GM23338 (cell line): ENCODE measurements around the gene CNTNAP3.
"Not testable (repeated sequence)": the region's sequence is repeated elsewhere in the genome, so short reads cannot be mapped to it uniquely, and the experiment has no call there.

Experiments used
- CREB1 ChIP-seq: fragments of 250-450 bp; sonication (Bioruptor Pico); IDR thresholded peaks from 2 replicates; pipeline ENCODE4 v1.5.0; 2020; ENCODE audit warnings: low read depth, mild to moderate bottlenecking, moderate library complexity
- CTCF ChIP-seq, 2 experiments: fragments of 200-600 bp in 1 of 2; sonication (generic) in 1 of 2; conservative IDR thresholded peaks; 2 replicates each; pipeline versions ENCODE4 v1.5.1 to v1.6.1; 2016 to 2017; ENCODE audit warnings: antibody characterized with exemption in 2 of 2, low read depth in 2 of 2, mild to moderate bottlenecking in 2 of 2, moderate library complexity in 1 of 2
- POLR2AphosphoS5 ChIP-seq: IDR thresholded peaks from 2 replicates; pipeline ENCODE4 v1.6.1; 2016; ENCODE audit warnings: antibody characterized with exemption, low read depth
- TF ChIP-seq, protein P1 (sequence below): IDR thresholded peaks from one replicate; pipeline ENCODE4 v1.6.1; 2018; ENCODE audit warnings: antibody characterized with exemption; ENCODE audit not compliant: unreplicated experiment

- TF ChIP-seq CTCF (conservative IDR thresholded peaks at IDR 0.05; ENCODE audit: low read depth in 2 of 2); CREB1 (CRISPR knock-in tag); POLR2AphosphoS5: not testable (repeated sequence)
- TF ChIP-seq, protein P1, sequence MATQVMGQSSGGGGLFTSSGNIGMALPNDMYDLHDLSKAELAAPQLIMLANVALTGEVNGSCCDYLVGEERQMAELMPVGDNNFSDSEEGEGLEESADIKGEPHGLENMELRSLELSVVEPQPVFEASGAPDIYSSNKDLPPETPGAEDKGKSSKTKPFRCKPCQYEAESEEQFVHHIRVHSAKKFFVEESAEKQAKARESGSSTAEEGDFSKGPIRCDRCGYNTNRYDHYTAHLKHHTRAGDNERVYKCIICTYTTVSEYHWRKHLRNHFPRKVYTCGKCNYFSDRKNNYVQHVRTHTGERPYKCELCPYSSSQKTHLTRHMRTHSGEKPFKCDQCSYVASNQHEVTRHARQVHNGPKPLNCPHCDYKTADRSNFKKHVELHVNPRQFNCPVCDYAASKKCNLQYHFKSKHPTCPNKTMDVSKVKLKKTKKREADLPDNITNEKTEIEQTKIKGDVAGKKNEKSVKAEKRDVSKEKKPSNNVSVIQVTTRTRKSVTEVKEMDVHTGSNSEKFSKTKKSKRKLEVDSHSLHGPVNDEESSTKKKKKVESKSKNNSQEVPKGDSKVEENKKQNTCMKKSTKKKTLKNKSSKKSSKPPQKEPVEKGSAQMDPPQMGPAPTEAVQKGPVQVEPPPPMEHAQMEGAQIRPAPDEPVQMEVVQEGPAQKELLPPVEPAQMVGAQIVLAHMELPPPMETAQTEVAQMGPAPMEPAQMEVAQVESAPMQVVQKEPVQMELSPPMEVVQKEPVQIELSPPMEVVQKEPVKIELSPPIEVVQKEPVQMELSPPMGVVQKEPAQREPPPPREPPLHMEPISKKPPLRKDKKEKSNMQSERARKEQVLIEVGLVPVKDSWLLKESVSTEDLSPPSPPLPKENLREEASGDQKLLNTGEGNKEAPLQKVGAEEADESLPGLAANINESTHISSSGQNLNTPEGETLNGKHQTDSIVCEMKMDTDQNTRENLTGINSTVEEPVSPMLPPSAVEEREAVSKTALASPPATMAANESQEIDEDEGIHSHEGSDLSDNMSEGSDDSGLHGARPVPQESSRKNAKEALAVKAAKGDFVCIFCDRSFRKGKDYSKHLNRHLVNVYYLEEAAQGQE, result not testable (repeated sequence)
These were observed 8.0 kb downstream of the CNTNAP3 start for GRCh38 chr9:39279995-39280394.
